A549 (cell line): Measurements from ENCODE around the gene NAA25. TPM values are rescaled to one million over a fixed set of nuclear protein-coding genes. Genes with fewer than 3 reads are reported as not detected.
A peak's percentile ranks its signal among the peaks of the same experiment; 100 is the strongest.

ENCODE experiments used
- ATAC-seq, 2 experiments: fragments of 200-7000 bp in 1 of 2; fragments of >200 bp in 1 of 2; cut with Nextera tagmentation in 1 of 2; cut with Tn5 transposase in 1 of 2; 3 replicates each; pipeline versions ENCODE4 v1.8.0 to v1.9.1; 2018 to 2020; ENCODE audit warnings: mild to moderate bottlenecking in 1 of 2, moderate library complexity in 1 of 2
- CTCF ChIA-PET: fragments of 300-600 bp; sonication (Branson Sonifier 250); formaldehyde crosslinking; extraction: SDS; loops from one replicate; lab custom pipeline; 2021; ENCODE audit warnings: antibody characterized with exemption, inconsistent platforms; lab: Yijun Ruan, JAX
- POLR2A ChIA-PET: fragments of 350-600 bp; formaldehyde crosslinking; extraction: SDS; loops from one replicate; lab custom pipeline; 2021; ENCODE audit warnings: antibody characterized with exemption, inconsistent platforms; lab: Yijun Ruan, JAX
- DNase-seq, 2 experiments: peaks; one replicate each; pipeline versions ENCODE4 v3.0.0 to v3.0.0-alpha.2; 2011 to 2016; ENCODE audit warnings: low read depth in 1 of 2, low spot score in 1 of 2
- FAIRE-seq: peaks from 2 replicates; lab custom pipeline; 2011; peaks lifted over from hg19 to GRCh38; lab: Jason Lieb, UNC
- H3K27ac ChIP-seq, 2 experiments: fragments of >200 bp; sonication (Bioruptor Twin); formaldehyde crosslinking; 3 replicates each; pipeline ENCODE4 v1.5.1; 2016 to 2017
- H3K4me1 ChIP-seq: fragments of >200 bp; sonication (Bioruptor Twin); formaldehyde crosslinking; 3 replicates; pipeline ENCODE4 v1.6.1; 2016
- H3K4me2 ChIP-seq: fragments of >200 bp; sonication (Bioruptor Twin); formaldehyde crosslinking; 3 replicates; pipeline ENCODE4 v1.6.1; 2016
- H3K4me3 ChIP-seq: fragments of >200 bp; sonication (Bioruptor Twin); formaldehyde crosslinking; 3 replicates; pipeline ENCODE4 v1.5.1; 2016
- H3K9me3 ChIP-seq: fragments of >200 bp; sonication (Bioruptor Twin); formaldehyde crosslinking; 3 replicates; pipeline ENCODE4 v1.6.1; 2016
- CBX8 ChIP-seq: fragments of 200-600 bp; sonication (generic); IDR thresholded peaks from 2 replicates; pipeline ENCODE4 v1.6.1; 2016
- CEBPB ChIP-seq, 2 experiments: fragments of >200 bp in 1 of 2; sonication (Bioruptor Twin) in 1 of 2; formaldehyde crosslinking in 1 of 2; IDR thresholded peaks; 2 replicates each; pipeline ENCODE4 v1.6.1; 2012 to 2016
- CHD2 ChIP-seq: fragments of 150-350 bp; IDR thresholded peaks from 2 replicates; pipeline ENCODE4 v1.6.1; 2014; ENCODE audit warnings: low read length; ENCODE audit not compliant: partially characterized antibody
- EP300 ChIP-seq, 2 experiments: fragments of >200 bp; sonication (Bioruptor Twin); formaldehyde crosslinking; IDR thresholded peaks; 2 replicates in 1 of 2; 3 replicates in 1 of 2; pipeline ENCODE4 v1.6.1; 2016 to 2017
- FOSB ChIP-seq: fragments of 250-450 bp; sonication (Bioruptor Pico); IDR thresholded peaks from 2 replicates; pipeline ENCODE4 v1.5.0; 2020; ENCODE audit warnings: mild to moderate bottlenecking, moderate library complexity
- FOXS1 ChIP-seq: fragments of 250-450 bp; sonication (Bioruptor Pico); IDR thresholded peaks from 2 replicates; pipeline ENCODE4 v1.5.0; 2020; ENCODE audit warnings: mild to moderate bottlenecking, moderate library complexity
- GATA3 ChIP-seq: IDR thresholded peaks from 2 replicates; pipeline ENCODE4 v1.6.1; 2012; ENCODE audit warnings: borderline replicate concordance
- HDAC2 ChIP-seq: fragments of 200-600 bp; sonication (generic); IDR thresholded peaks from 2 replicates; pipeline ENCODE4 v1.6.1; 2016
- HEYL ChIP-seq: fragments of 250-450 bp; sonication (Bioruptor Pico); IDR thresholded peaks from 2 replicates; pipeline ENCODE4 v1.8.0; 2021; ENCODE audit warnings: mild to moderate bottlenecking, moderate library complexity
- HOXA7 ChIP-seq: fragments of 250-450 bp; sonication (Bioruptor Pico); IDR thresholded peaks from 2 replicates; pipeline ENCODE4 v1.5.0; 2020; ENCODE audit warnings: mild to moderate bottlenecking, moderate library complexity
- HOXB5 ChIP-seq: fragments of 250-450 bp; sonication (Bioruptor Pico); IDR thresholded peaks from 2 replicates; pipeline ENCODE4 v1.5.0; 2020; ENCODE audit warnings: mild to moderate bottlenecking, moderate library complexity
- JUN ChIP-seq, 2 experiments: fragments of >200 bp; sonication (Bioruptor Twin); formaldehyde crosslinking; IDR thresholded peaks; 2 replicates in 1 of 2; 3 replicates in 1 of 2; pipeline ENCODE4 v1.6.1; 2016 to 2017
- JUNB ChIP-seq: fragments of >200 bp; sonication (Bioruptor Twin); formaldehyde crosslinking; IDR thresholded peaks from 2 replicates; pipeline ENCODE4 v1.6.1; 2016
- KDM1A ChIP-seq: fragments of 200-600 bp; sonication (generic); IDR thresholded peaks from 2 replicates; pipeline ENCODE4 v1.6.1; 2016; ENCODE audit warnings: low read depth, mild to moderate bottlenecking
- NFE2L2 ChIP-seq: fragments of 150-350 bp; conservative IDR thresholded peaks from 2 replicates; pipeline ENCODE4 v1.6.1; 2014; ENCODE audit warnings: low read length
- NR3C1 ChIP-seq: fragments of >200 bp; sonication (Bioruptor Twin); formaldehyde crosslinking; IDR thresholded peaks from 3 replicates; pipeline ENCODE4 v1.6.1; 2017
- POLR2A ChIP-seq: IDR thresholded peaks from 2 replicates; pipeline ENCODE4 v1.6.1; 2012; ENCODE audit warnings: mild to moderate bottlenecking, low read length
- POLR2AphosphoS2 ChIP-seq: conservative IDR thresholded peaks from 2 replicates; pipeline ENCODE4 v1.6.1; 2012; ENCODE audit warnings: low read length, improper control_type of control experiment, inconsistent platforms
- RAD21 ChIP-seq, 2 experiments: fragments of >200 bp in 1 of 2; sonication (Bioruptor Twin) in 1 of 2; formaldehyde crosslinking in 1 of 2; IDR thresholded peaks in 1 of 2; conservative IDR thresholded peaks in 1 of 2; 2 replicates in 1 of 2; 3 replicates in 1 of 2; pipeline ENCODE4 v1.6.1; 2012 to 2018; ENCODE audit warnings: inconsistent platforms in 1 of 2
- RARB ChIP-seq: fragments of 250-450 bp; sonication (Bioruptor Pico); IDR thresholded peaks from 2 replicates; pipeline ENCODE4 v1.8.0; 2021; ENCODE audit warnings: mild to moderate bottlenecking, moderate library complexity
- RNF2 ChIP-seq: fragments of 200-600 bp; sonication (generic); IDR thresholded peaks from 2 replicates; pipeline ENCODE4 v1.6.1; 2016; ENCODE audit warnings: low read depth, mild to moderate bottlenecking, antibody characterized with exemption, moderate library complexity, borderline replicate concordance
- TFCP2L1 ChIP-seq: fragments of 250-450 bp; sonication (Bioruptor Pico); IDR thresholded peaks from 2 replicates; pipeline ENCODE4 v1.5.0; 2021; ENCODE audit warnings: mild to moderate bottlenecking
- ZSCAN20 ChIP-seq: fragments of 250-450 bp; sonication (Bioruptor Pico); IDR thresholded peaks from 2 replicates; pipeline ENCODE4 v1.8.0; 2022; ENCODE audit warnings: mild to moderate bottlenecking, moderate library complexity
- polyA plus RNA-seq, 4 experiments: library from polyadenylated mRNA; depleted of rRNA in 3 of 4; stranded (reverse); fragments of >200 nt; fragmentation: RNase III in 1 of 4; extraction: RNeasy Plus Mini Kit Qiagen cat#74134 plus additional on column Dnase treatment in 1 of 4; gene quantifications; 2 replicates in 3 of 4; 3 replicates in 1 of 4; pipeline ENCODE4 v1.2.3, GENCODE V29; 2011 to 2017
- TF ChIP-seq, protein P1 (sequence below): IDR thresholded peaks from 2 replicates; pipeline ENCODE4 v1.6.1; 2012
- TF ChIP-seq, protein P2 (sequence below): fragments of >200 bp; sonication (Bioruptor Twin); formaldehyde crosslinking; IDR thresholded peaks from 2 replicates; pipeline ENCODE4 v1.6.1; 2016
- TF ChIP-seq, protein P3 (sequence below): IDR thresholded peaks from 2 replicates; pipeline ENCODE4 v1.6.1; 2012; ENCODE audit warnings: low read depth, borderline replicate concordance
- TF ChIP-seq, protein P4 (sequence below): fragments of 250-450 bp; sonication (Bioruptor Pico); IDR thresholded peaks from 2 replicates; pipeline ENCODE4 v1.5.0; 2020; ENCODE audit warnings: low read depth, mild to moderate bottlenecking, moderate library complexity
- TF ChIP-seq, protein P5 (sequence below): fragments of 150-350 bp; IDR thresholded peaks from 2 replicates; pipeline ENCODE4 v1.6.1; 2014; ENCODE audit warnings: low read depth, mild to moderate bottlenecking, low read length

Gene NAA25
- polyA plus RNA-seq, 2 of the 4 experiments (the other 2 are of a cell fraction), result 21.3 to 41.4 TPM

DNA sequence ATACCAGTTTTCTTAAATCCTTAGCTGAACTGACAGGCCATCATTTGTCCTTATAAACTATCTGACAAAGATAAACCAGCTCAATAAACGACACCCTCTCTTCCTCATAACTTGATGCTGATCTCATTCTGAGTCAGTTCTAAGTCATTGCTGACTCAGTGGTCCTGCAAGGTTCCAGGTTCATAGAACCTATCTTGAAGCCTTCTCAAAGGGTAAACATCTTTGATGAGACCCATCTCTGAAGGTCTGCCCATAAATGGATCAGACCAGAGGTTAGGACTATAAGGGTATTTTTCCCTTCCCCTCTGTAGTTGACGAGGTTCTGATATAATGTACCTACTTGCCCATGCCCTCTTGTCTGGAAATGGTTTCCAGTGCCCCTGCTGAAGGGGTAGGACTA lies 11.9 kb downstream of the NAA25 start (continued):
- TF ChIP-seq POLR2AphosphoS2, result no peak
- TF ChIP-seq GATA3, result peak; percentile 64; the same call in 1 of the 2 replicates
- TF ChIP-seq JUN (IDR thresholded peaks at IDR 0.05), result no peak; a peak in 1 of 5 replicates
- no peak for TF ChIP-seq TFCP2L1
- TF ChIP-seq EP300 (IDR thresholded peaks at IDR 0.05), result no peak
- no peak for TF ChIP-seq RNF2
- TF ChIP-seq RARB (CRISPR knock-in tag), result no peak
- no peak for TF ChIP-seq HEYL (CRISPR knock-in tag)
- TF ChIP-seq JUNB, result peak; percentile 90
- no peak for TF ChIP-seq ZSCAN20 (CRISPR knock-in tag)
- TF ChIP-seq NR3C1, result no peak
- TF ChIP-seq, protein P1, sequence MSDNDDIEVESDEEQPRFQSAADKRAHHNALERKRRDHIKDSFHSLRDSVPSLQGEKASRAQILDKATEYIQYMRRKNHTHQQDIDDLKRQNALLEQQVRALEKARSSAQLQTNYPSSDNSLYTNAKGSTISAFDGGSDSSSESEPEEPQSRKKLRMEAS, result peak; percentile 38; the same call in 1 of the 2 replicates
- TF ChIP-seq, protein P2, sequence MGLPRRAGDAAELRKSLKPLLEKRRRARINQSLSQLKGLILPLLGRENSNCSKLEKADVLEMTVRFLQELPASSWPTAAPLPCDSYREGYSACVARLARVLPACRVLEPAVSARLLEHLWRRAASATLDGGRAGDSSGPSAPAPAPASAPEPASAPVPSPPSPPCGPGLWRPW, result no peak
- no peak for TF ChIP-seq NFE2L2
- no peak for TF ChIP-seq CBX8
- no peak for TF ChIP-seq HDAC2
- TF ChIP-seq FOSB (CRISPR knock-in tag), result peak; percentile 63; the same call in 1 of the 2 replicates
- TF ChIP-seq HOXA7 (CRISPR knock-in tag), result no peak
- no peak for TF ChIP-seq CHD2
- peak in 1 of 2 experiments; percentile 36; a peak in 1 of 4 replicates for TF ChIP-seq CEBPB (IDR thresholded peaks at IDR 0.05)
- no peak for TF ChIP-seq FOXS1 (CRISPR knock-in tag)
- TF ChIP-seq, protein P3, sequence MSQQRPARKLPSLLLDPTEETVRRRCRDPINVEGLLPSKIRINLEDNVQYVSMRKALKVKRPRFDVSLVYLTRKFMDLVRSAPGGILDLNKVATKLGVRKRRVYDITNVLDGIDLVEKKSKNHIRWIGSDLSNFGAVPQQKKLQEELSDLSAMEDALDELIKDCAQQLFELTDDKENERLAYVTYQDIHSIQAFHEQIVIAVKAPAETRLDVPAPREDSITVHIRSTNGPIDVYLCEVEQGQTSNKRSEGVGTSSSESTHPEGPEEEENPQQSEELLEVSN, result no peak
- 0 out of 5 replicates have a peak, but pooled peaks of 1 of the 2 experiments have one; percentile 2 for TF ChIP-seq RAD21 (conservative IDR thresholded peaks at IDR 0.05 in 1 of 2, IDR thresholded peaks at IDR 0.05 in 1 of 2)
- TF ChIP-seq HOXB5 (CRISPR knock-in tag), result 0 out of 2 replicates have a peak, but pooled peaks have one; percentile 12
- TF ChIP-seq, all 56 proteins: peak for 10

DNA sequence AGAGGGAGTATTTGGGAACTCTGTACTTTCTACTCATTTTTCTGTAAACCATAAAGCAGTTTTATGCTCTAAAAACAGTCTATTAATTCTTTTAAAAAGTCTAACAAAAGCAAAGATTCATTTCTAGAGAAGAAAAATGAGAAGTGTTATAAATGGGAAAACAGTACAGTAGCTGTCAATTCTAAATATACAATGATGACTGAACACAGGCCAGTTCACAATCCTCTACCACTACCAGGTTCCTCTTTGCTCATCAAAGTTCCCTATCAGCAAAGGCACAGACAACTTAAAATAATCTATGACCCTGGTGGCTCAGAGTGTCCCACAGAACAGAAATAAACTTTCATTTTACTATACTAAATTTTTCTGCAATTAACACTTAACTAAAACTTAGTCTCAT lies 12.5 kb downstream of the NAA25 start:
- Histone ChIP-seq H3K4me1 (peaks cover 28% of the 10 kb centered on the region), H3K4me3 (no peak overlapping the region), H3K27ac (peak overlapping the region; percentile 15 to 78; a peak in 4 of 6 replicates), H3K9me3 (no peaks in the 10 kb centered on the region), H3K4me2 (peak overlapping the region; percentile 53)
- ChIA-PET CTCF (no interaction called here), POLR2A (interaction anchor here (0.9 kb wide), 1 partner anchor 29 kb away, joined by 3 read pairs; the partner anchor contains the start of gene TRAFD1)
- TF ChIP-seq POLR2A (no peak), KDM1A (no peak), JUNB (no peak), CHD2 (no peak)
- TF ChIP-seq, protein P4, sequence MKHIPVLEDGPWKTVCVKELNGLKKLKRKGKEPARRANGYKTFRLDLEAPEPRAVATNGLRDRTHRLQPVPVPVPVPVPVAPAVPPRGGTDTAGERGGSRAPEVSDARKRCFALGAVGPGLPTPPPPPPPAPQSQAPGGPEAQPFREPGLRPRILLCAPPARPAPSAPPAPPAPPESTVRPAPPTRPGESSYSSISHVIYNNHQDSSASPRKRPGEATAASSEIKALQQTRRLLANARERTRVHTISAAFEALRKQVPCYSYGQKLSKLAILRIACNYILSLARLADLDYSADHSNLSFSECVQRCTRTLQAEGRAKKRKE, result no peak
- TF ChIP-seq, protein P5, sequence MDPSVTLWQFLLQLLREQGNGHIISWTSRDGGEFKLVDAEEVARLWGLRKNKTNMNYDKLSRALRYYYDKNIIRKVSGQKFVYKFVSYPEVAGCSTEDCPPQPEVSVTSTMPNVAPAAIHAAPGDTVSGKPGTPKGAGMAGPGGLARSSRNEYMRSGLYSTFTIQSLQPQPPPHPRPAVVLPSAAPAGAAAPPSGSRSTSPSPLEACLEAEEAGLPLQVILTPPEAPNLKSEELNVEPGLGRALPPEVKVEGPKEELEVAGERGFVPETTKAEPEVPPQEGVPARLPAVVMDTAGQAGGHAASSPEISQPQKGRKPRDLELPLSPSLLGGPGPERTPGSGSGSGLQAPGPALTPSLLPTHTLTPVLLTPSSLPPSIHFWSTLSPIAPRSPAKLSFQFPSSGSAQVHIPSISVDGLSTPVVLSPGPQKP, result no peak
- DNase-seq (no peak), FAIRE-seq (no peak), ATAC-seq (peak in 1 of 2 experiments; percentile 41; a peak in 2 of 6 replicates)
